T-helper 17 cell (primary cell): ENCODE data around the gene FNBP1. TPM values are rescaled to one million over a fixed set of nuclear protein-coding genes. Genes with fewer than 3 reads are reported as not detected.
A peak's percentile ranks its signal among the peaks of the same experiment; 100 is the strongest.

Experiments used
- ATAC-seq: fragments of 150-1000 bp; cut with Tn5 transposase; 2 replicates; pipeline ENCODE4 v1.10.0; 2021; ENCODE audit warnings: mild to moderate bottlenecking, moderate library complexity
- DNase-seq, 3 donors: peaks; one replicate each; pipeline versions ENCODE4 v3.0.0 to v3.0.0-alpha.2; 2020 to 2021
- H3K9me3 ChIP-seq: one replicate; pipeline ENCODE4 v1.7.0; 2013; ENCODE audit warnings: low read length, mild to moderate bottlenecking; ENCODE audit not compliant: control insufficient read depth, poor library complexity, severe bottlenecking
- H3K27ac Mint-ChIP-seq: one replicate; pipeline ENCODE4 v1.8.0; 2022; ENCODE audit warnings: mild to moderate bottlenecking, moderate library complexity, mixed read lengths
- H3K27me3 Mint-ChIP-seq: one replicate; pipeline ENCODE4 v1.8.0; 2022; ENCODE audit warnings: mixed read lengths
- H3K36me3 Mint-ChIP-seq: one replicate; pipeline ENCODE4 v1.8.0; 2022; ENCODE audit warnings: low read depth, mixed read lengths
- H3K4me1 Mint-ChIP-seq: one replicate; pipeline ENCODE4 v1.8.0; 2022; ENCODE audit warnings: mild to moderate bottlenecking, mixed read lengths
- H3K4me3 Mint-ChIP-seq: one replicate; pipeline ENCODE4 v1.8.0; 2022; ENCODE audit warnings: mild to moderate bottlenecking, moderate library complexity, mixed read lengths
- total RNA-seq, 4 donors: library from RNA in 2 of 4; stranded (reverse) in 2 of 4; gene quantifications; one replicate each; pipeline ENCODE4 v1.2.3 and lab custom pipeline; 2022 to 2026

FNBP1 gene
- total RNA-seq, 2 donors from 2014 or later = 219 to 221 TPM

DNA sequence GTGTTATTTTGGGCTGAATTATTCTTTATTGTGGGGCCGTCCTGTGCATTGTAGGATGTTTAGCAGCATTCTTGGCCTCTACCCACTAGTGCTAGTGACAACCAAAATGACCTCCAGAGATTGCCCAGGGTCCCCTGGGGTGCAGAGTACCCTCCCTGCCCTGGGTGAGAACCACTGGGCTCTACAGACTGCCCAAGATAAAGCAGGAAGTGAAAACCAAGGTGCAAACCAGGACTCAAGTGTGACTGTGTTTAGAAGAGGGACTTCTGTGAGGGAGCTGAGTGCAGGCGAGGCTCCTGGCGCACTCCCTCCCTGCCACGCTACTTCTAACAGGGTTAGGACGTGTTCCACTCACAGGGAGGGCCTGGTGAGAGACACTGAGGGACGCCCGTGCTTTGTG, 166.2 kb downstream of the FNBP1 start:
- H3K9me3 ChIP-seq = no peaks in the 10 kb centered on the region
- Mint-ChIP-seq H3K27me3 (no peaks in the 10 kb centered on the region), H3K36me3 (peaks cover 5% of the 10 kb centered on the region), H3K27ac (peak overlapping the region; percentile 86), H3K4me1 (peaks cover 15% of the 10 kb centered on the region), H3K4me3 (no peak overlapping the region)
- DNase-seq = no peak
- ATAC-seq = no peak

DNA sequence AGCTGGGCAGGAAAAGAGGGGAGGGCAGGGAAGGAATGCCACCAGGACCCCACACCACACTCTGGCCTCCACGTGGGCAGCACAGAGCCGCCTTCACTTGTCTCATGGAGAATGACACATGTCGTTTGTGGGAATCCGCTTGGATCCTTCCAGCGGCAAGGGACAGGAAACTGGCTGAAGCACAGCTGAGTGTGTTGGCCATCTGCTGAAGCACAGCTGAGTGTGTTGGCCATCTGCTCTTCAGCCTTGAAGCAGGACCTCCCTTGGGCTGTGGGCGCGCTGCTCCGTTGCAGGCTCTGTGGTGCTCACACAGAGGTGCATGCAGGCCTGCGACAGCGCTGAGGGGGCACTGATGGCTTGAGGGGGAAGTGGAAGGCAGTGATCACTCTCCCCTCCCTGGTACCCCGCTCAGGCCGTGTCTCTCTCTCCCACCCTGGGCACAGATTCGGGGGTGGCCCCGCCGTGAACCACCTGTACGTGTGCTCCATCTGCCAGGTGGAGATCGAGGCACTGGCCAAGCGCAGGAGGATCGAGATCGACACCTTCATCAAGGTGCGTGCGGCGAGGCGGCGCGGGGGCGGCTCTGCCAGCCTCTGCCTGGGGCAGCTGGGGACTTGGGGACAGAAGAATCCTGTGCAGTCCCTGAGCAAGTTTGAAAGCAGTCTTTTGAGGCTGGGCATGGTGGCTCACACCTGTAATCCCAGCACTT, 167.1 kb downstream of the FNBP1 start:
- H3K4me1 Mint-ChIP-seq = peaks cover 21% of the 10 kb centered on the region
- no peaks in the 10 kb centered on the region for H3K9me3 ChIP-seq
- DNase-seq (no peak), ATAC-seq (no peak)
- H3K27me3 Mint-ChIP-seq = no peaks in the 10 kb centered on the region
- H3K36me3 Mint-ChIP-seq = peaks cover 5% of the 10 kb centered on the region
- H3K4me3 Mint-ChIP-seq = no peak overlapping the region
- H3K27ac Mint-ChIP-seq = peak overlapping the region; percentile 86

DNA sequence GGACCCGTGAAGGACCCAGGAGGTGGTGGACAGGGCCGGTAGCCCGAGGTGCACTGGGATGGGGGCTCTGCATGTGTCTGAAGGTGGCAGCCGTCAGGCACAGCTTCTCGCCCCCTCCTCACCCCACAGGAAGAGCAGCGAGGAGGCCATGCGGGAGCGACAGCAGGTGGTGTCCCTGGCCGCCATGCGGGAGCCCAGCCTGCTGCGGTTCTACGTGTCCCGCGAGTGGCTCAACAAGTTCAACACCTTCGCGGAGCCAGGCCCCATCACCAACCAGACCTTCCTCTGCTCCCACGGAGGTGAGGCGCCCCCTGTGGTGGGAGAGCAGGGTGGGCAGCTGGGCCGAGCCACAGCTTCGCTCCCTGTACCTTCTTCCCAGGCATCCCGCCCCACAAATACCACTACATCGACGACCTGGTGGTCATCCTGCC, 167.8 kb downstream of the FNBP1 start:
- peaks cover 22% of the 10 kb centered on the region for H3K4me1 Mint-ChIP-seq
- no peaks in the 10 kb centered on the region for H3K27me3 Mint-ChIP-seq
- no peaks in the 10 kb centered on the region for H3K9me3 ChIP-seq
- H3K36me3 Mint-ChIP-seq = peaks cover 5% of the 10 kb centered on the region
- no peak overlapping the region for H3K4me3 Mint-ChIP-seq
- DNase-seq = no peak
- ATAC-seq = no peak
- peak overlapping the region; percentile 74 for H3K27ac Mint-ChIP-seq

DNA sequence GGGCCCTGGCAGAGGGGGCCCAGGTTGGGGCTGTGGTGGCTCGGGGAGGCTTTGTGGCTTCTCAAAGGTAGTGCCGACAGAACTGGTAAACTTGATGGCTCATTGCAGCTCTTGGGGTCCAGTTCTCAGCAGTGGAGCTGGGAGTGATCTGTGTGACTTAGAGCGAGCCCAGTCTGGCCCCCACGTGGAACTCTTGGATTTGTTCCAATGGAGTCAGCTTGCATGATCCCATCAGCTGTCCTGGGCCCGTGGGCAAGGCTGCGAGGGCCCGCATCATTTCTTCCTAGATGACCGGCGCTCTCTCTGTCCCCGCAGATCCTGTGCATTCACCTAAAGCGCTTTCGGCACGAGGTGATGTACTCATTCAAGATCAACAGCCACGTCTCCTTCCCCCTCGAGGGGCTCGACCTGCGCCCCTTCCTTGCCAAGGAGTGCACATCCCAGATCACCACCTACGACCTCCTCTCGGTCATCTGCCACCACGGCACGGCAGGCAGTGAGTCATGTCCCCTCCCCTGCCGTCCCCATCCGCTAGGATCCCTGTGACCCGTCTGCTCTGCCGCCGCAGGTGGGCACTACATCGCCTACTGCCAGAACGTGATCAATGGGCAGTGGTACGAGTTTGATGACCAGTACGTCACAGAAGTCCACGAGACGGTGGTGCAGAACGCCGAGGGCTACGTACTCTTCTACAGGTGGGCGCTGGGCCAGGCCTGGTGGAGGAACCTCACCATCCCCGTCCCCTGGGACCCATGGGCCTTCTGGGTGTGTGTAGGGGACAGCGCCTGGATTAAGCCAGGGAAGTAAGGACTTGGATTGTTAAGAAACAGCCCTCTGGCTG, 168.5 kb downstream of the FNBP1 start:
- H3K9me3 ChIP-seq = no peaks in the 10 kb centered on the region
- ATAC-seq (no peak), DNase-seq (no peak)
- Mint-ChIP-seq H3K27ac (peak overlapping the region; percentile 74), H3K4me1 (peaks cover 28% of the 10 kb centered on the region), H3K4me3 (no peak overlapping the region), H3K36me3 (peaks cover 5% of the 10 kb centered on the region), H3K27me3 (no peaks in the 10 kb centered on the region)

DNA sequence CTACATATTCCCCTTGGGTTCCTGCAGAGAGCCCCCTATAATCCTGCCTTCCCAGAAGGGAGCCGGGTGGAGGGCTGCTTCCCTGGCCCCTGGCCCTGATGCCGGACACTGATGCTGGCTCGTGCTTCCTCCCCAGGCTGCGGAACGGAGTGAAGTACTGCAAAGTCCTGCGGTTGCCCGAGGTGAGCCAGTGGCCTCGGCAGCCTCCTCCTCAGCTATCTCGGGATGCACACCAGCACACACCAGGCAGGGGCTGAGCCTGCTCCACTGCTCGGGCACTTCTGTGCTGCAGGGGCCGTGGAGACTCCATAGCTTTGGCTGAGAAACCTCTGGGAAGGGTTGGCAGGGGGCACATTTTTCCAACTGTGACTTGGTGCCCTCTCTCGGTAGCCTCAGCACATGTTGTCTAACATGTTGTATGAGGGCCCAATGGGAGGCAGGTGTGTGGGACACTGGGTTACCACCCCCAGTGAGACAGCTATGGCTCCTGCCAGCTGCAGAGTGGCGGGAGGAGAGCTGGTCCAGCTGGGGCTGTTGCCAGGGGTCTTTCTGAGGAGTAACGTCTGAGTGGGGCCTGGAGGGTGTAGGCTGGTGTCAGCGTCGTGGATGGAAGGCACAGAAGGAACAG, 169.3 kb downstream of the FNBP1 start:
- peaks cover 3% of the 10 kb centered on the region for H3K36me3 Mint-ChIP-seq
- H3K4me1 Mint-ChIP-seq = peaks cover 30% of the 10 kb centered on the region
- no peak for DNase-seq

DNA sequence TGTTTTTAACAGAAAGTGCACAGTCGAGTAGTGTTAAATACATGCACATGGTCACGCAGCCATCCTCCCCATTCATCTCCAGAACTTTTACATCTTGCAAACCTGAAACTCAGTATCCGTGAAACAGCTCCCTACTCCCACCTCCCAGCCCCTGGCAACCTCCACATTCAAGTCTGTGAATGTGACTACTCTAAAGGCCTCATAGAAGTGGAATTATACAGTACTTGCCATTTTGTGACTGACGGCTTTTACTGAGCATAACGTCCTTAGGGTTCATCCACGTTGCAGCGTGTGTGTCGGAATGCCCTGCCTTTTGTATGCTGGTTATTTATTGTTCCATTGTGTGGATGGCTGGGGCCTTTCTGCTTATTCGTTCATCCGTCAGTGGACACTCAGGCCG, 171.9 kb downstream of the FNBP1 start:
- no peaks in the 10 kb centered on the region for H3K9me3 ChIP-seq
- H3K4me3 Mint-ChIP-seq = peak overlapping the region; percentile 41
- H3K27ac Mint-ChIP-seq = peak overlapping the region; percentile 96
- no peaks in the 10 kb centered on the region for H3K27me3 Mint-ChIP-seq
- peaks cover 3% of the 10 kb centered on the region for H3K36me3 Mint-ChIP-seq
- ATAC-seq (no peak), DNase-seq (no peak)
- H3K4me1 Mint-ChIP-seq = peaks cover 47% of the 10 kb centered on the region

More for the DNA sequence above, 169.3 kb downstream of the FNBP1 start:
- no peaks in the 10 kb centered on the region for H3K27me3 Mint-ChIP-seq
- no peaks in the 10 kb centered on the region for H3K9me3 ChIP-seq
- no peak for ATAC-seq
- H3K27ac Mint-ChIP-seq = peak overlapping the region; percentile 53
- no peak overlapping the region for H3K4me3 Mint-ChIP-seq

DNA sequence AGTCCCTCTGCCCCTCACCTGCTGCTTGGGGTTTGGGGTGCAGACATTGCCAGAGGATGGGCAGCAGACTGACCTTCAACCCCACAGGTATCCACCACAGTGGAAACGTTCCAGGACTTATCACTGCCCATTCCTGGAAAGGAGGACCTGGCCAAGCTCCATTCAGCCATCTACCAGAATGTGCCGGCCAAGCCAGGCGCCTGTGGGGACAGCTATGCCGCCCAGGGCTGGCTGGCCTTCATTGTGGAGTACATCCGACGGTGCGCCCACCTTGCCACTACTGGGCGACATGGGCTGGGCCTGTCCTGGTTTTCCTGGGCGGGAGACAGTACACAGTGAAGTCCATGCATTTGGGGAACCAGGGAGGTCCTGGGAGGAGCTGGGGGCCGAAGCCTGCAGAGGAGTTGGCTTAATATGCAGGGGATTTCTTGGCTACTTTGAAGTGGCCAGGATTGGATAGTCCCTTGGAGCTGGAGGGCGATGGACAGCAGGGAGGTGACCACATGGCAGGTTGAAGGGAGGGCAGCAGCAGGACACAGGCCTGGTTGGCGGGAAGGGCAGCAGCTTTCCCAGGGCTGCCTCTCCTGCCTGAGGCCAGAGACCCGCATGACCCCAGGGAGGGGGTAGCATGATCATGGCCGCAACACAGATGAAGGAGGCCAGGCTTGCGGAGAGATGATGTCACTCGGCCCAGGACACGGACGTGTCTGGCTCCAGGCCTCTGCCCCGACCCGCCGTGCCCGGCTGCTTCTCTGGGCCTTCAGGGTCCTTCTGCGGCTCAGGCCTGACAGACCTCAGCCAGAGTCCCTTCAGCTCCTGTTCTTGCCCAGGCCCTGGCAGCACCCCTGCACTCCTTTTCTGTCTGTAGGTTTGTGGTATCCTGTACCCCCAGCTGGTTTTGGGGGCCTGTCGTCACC, 173.1 kb downstream of the FNBP1 start:
- H3K27me3 Mint-ChIP-seq = no peaks in the 10 kb centered on the region
- no peaks in the 10 kb centered on the region for H3K9me3 ChIP-seq
- peaks cover 3% of the 10 kb centered on the region for H3K36me3 Mint-ChIP-seq
- no peak for ATAC-seq
- no peak for DNase-seq
- peak overlapping the region; percentile 74 for H3K4me3 Mint-ChIP-seq
- peaks cover 53% of the 10 kb centered on the region for H3K4me1 Mint-ChIP-seq
- H3K27ac Mint-ChIP-seq = peak overlapping the region; percentile 96

DNA sequence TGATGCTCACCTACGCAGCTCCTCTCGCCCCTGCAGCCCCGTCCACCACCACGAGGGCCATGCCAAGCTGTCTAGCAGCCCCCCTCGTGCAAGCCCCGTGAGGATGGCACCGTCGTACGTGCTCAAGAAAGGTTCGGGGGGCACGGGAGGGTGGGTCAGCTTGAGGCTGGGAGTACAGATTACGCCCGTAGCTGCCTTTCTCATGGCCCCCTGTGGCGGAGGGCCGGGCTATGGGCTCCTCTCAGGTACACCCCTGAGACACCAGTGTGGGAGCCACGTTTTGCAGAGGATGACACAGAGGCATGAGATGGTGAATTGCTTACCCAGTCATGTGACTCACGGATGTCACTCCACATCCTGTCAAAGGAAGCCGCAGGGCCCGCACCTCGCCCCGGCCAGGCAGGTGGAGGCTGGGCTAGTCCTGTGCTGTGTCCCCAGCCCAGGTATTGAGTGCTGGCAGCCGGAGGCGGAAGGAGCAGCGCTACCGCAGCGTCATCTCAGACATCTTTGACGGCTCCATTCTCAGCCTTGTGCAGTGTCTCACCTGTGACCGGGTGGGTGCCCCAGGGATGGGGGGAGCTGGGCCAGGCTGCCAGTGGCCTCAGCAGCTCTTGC, 174.0 kb downstream of the FNBP1 start:
- peak overlapping the region; percentile 96 for H3K27ac Mint-ChIP-seq
- H3K27me3 Mint-ChIP-seq = no peaks in the 10 kb centered on the region
- H3K36me3 Mint-ChIP-seq = peaks cover 2% of the 10 kb centered on the region
- peak; percentile 92 for ATAC-seq
- H3K9me3 ChIP-seq = no peaks in the 10 kb centered on the region
- DNase-seq = peak; percentile 80 to 92 (median 85)
- H3K4me3 Mint-ChIP-seq = peak overlapping the region; percentile 74
- H3K4me1 Mint-ChIP-seq = peaks cover 51% of the 10 kb centered on the region

DNA sequence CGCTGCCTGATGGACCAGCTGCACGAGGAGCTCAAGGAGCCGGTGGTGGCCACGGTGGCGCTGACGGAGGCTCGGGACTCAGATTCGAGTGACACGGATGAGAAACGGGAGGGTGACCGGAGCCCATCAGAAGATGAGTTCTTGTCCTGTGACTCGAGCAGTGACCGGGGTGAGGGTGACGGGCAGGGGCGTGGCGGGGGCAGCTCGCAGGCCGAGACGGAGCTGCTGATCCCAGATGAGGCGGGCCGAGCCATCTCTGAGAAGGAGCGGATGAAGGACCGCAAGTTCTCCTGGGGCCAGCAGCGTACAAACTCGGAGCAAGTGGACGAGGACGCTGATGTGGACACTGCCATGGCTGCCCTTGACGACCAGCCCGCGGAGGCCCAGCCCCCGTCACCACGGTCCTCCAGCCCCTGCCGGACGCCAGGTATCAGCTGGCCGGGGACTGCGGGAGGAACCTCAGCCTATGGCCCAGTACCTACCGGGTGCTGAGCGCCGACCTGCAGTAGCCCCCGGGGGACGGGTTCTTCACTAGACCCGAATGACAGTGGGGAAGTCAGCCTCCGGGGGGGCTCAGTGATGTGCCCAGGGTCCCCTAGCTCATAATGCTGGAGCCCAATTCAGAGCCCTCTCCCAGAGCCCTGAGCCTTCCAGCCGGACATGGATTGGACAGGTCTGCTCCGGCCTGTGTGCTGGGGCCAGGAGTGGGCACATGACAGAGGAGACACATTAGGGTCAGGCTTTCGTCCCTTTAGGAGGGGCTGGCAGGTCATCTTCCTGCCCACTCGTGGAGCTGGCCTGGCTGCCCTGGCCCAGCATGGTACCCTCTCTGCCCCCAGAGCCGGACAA, 174.7 kb downstream of the FNBP1 start:
- DNase-seq = no peak
- Mint-ChIP-seq H3K27me3 (no peaks in the 10 kb centered on the region), H3K36me3 (no peaks in the 10 kb centered on the region), H3K4me3 (peak overlapping the region; percentile 77), H3K27ac (peak overlapping the region; percentile 96), H3K4me1 (peaks cover 55% of the 10 kb centered on the region)
- no peak for ATAC-seq
- H3K9me3 ChIP-seq = no peaks in the 10 kb centered on the region

DNA sequence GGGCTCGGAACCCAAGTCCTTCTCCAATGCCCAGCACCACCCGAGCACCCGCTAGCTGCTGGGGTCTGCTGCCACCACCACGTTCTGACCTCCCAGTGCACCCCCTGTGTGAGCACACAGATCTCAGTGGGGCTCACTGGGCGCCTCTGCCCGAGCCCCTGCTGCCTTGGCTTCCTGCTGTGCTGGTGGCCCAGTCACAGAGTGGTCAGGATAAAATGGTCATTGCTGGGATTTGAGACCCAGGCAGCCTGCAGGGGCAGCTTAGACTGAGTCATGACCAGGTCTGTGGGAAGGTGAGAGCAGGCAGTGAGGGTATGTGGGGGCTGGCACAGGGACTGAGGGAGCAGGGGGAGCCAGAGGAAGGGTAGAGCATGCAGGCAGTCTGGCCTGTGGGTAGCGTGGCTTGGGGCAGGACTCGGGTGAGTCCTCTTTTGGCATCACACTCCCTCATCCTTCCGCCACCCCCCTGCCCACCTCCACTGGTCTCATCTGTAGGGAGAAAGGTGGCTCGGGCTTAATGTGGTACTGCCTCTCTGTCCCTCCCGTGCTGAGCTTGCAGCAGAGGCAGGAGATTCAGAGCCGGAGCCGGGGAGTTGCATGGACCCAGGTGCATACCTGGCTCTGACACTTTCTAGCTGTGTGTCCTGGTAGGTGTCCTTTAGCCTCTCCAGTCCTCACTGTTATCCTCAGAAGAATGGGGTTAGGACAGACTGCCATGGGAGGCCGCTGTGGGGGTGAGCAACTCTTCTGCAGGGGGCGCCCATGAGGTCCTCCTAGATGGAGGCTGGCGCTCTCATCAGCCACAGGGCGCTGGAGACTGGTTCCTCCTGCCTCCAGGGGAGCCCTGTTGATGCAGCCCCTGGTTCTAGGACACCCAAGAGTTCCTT, 175.6 kb downstream of the FNBP1 start:
- no peaks in the 10 kb centered on the region for H3K27me3 Mint-ChIP-seq
- H3K9me3 ChIP-seq = no peaks in the 10 kb centered on the region
- DNase-seq (no peak), ATAC-seq (no peak)
- peaks cover 57% of the 10 kb centered on the region for H3K4me1 Mint-ChIP-seq
- peak overlapping the region; percentile 96 for H3K27ac Mint-ChIP-seq
- H3K4me3 Mint-ChIP-seq = peak overlapping the region; percentile 77
- no peaks in the 10 kb centered on the region for H3K36me3 Mint-ChIP-seq
